GM19328 (cell line): ENCODE measurements around the gene DNM3.

Source experiments
- ATAC-seq: cut with Tn5 transposase; IDR thresholded peaks from one replicate; pipeline ENCODE4 v1.9.1; 2021; ENCODE audit warnings: mild to moderate bottlenecking, moderate library complexity; ENCODE audit not compliant: unreplicated experiment

The DNM3 gene

DNA sequence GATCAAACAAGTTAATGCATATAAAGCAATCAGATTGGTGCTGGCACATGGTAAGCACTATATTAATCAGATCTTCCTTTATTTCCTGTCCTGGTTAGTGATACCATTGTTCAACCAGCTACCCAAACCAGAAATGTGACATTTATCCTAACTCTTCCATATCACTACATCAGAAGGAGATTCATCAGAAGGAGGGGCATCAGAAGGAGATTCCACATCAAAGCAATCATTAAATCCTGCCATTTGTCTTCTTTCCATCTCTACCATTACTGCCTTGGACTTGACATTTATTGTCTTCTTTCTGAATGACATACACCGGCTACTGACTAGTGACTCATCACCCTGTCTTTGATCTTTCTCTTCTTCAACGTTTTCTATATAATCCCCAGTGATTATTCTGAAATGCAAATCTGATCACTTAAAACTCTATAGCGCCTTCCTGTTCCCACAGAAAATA lies 75.0 kb downstream of the DNM3 start:
- no peak for ATAC-seq

DNA sequence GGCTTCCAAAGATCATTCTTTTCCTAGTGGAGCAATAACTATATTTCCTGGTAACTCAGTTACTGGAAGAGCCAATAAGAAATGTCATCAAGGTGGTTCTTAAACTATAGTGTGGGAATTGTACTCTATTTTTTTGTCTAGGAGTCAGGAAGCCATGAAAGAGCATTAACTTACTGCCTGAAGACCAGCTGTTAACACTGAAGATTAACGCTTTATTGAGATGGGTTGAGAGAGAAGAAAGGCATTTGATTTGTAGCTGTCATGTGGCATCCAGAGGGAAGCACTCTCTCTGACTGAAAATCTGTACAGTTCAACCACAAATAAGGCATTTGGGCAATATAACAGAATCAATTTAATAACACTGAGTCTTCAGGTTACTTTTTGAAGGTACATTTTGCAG lies 76.0 kb downstream of the DNM3 start:
- no peak for ATAC-seq

GRCh38 chr1:171919891-171920887 lies 78.9 kb downstream of the DNM3 start:
- no peak for ATAC-seq

DNA sequence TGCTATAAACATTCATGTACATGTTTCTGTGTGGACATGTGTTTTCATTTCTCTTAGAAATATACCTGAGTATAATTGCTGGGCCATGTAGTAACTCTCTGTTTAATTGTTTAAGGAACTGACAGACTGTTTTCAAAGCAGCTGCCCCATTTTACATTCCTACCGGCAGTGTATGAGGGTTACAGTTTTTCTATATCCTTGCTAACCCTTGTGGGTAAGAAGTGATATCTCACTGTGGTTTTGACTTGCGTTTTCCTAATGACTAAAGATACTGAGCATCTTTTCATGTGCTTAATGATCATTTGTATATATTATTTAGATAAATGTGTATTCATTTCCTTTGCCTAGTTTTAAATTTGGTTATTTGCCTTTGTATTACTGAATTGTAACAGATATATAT lies 81.7 kb downstream of the DNM3 start:
- no peak for ATAC-seq

DNA sequence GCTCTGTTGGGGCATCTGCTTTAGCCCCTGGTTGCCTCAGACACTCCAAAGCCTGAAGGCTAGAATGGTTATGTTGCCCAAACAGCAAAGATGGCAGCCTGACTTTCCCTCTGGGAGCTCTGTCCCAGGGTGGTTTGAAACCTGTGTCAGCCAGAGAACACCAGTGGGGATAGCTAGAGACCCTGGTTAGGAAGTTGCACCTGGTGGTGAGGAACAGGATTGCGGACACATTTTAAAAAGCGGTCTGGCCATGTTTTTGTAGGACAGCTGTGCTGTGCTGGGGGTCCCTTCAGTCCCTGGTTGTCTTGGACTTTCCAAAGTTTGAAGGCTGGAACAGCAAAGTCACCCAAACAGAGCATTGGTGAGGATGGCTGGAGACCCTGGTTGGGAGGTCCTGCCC lies 87.8 kb downstream of the DNM3 start:
- ATAC-seq, result no peak

DNA sequence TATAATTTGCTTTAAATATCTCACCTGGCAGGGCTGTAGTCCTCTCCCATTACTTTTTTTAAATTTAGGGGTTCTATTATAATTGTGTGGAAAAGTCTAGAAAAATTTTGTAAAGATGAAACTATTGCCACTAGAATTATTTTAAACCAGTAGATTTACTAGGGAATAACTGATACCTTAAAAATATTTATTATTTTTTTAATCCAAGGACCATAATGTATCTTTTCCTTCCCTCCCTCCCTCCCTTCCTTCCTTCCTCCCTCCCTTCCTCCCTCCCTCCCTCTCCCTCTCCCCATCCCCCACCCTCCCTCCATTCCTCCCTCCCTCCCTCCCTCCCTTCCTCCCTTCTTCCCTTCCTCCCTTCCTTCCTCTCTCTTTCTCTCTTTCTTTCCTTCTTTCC lies 90.5 kb downstream of the DNM3 start:
- ATAC-seq, result no peak

- no peak for ATAC-seq
Measured at GRCh38 chr1:171934664-171935063, 93.4 kb downstream of the DNM3 start.

- no peak for ATAC-seq
Measured at GRCh38 chr1:171935086-171935485, 93.8 kb downstream of the DNM3 start.

GRCh38 chr1:171935664-171936063 lies 94.4 kb downstream of the DNM3 start:
- no peak for ATAC-seq

- no peak for ATAC-seq
Measured at GRCh38 chr1:171937938-171938337, 96.6 kb downstream of the DNM3 start.

DNA sequence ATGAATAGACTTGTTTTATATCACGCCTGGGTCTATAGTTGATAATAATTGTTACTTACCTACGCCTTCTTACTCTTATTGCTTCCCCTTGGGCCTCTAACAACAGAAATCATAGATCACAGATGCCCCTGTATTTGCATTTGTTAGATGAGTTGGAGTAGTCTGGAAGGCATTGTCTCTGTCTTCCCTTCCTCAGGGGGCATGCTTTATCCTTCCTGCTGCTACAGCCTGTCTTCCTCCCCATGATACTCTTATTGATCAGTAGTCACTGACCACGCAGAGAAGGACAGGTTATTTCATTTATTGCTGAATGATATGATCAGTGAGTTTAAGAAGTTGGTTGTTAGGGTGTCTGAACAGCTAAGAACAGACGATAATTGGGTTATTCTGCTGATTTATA lies 98.4 kb downstream of the DNM3 start:
- no peak for ATAC-seq

- ATAC-seq, result no peak
Measured at GRCh38 chr1:171940368-171940767, 99.1 kb downstream of the DNM3 start.

GRCh38 chr1:171941920-171942319 lies 100.6 kb downstream of the DNM3 start:
- ATAC-seq, result no peak

DNA sequence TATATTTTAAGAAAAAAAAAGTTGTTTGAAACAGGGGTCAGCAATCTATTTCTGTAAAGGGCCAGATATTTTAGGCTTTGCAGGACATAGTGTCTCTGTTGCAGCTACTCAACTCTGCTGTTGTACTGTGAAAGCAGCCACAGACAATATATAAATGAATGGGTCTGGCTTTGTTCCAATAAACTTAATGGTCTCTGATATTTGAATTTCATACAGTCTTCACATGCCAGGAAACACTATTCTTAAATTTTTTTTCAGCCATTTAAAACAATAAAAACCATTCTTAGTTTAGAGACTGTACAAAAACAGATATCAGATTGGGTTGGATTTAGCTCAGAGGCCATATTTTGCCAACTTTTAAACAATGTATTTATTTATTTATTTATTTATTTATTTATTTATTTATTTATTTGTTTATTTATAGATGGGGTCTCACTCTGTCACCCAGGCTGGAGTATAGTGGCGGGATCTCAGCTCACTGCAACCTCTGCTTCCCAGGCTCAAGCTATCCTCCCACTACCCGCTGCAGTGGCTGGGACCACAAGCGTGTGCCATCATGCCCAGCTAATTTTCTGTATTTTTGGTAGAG lies 102.8 kb downstream of the DNM3 start:
- ATAC-seq, result no peak

DNA sequence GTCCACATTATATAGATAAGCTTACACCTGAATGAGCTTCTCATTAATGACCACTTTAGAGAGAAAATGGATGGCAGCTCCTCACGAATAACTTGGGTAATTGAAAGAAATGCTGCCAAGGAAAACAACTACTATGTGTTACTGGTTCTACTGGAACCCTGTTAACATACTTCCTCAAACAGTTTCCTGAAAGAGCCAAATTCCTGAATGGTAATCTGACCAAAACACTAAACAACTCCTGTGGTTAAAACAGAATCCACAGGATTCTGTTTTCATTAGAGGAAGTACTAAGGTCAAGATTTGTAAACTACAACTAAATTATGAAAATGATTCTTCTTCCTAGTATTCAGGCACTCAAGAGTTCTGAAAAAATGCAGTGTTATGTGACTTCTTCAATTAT lies 107.2 kb downstream of the DNM3 start:
- ATAC-seq, result no peak

DNA sequence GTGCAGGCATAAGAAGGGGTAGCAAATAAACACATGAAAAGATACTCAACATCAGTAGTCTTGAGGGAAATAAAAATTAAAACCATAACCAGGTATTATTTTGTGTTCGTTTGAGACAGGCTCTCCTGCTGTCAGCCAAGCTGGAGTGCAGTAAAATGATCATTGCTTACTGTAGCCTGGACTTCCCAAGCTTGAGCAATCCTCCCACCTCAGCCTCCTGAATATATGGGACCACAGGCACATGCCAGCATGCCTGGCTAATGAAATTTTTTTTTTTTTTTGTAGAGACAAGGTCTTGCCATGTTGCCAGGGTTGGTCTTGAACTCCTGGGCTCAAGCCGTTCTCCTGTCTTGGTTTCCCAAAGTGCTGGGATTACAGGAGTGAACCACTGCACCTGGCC lies 108.0 kb downstream of the DNM3 start:
- no peak for ATAC-seq

- ATAC-seq, result no peak
Measured at GRCh38 chr1:171953835-171954234, 112.5 kb downstream of the DNM3 start.

- ATAC-seq, result no peak
Measured at GRCh38 chr1:171954361-171954760, 113.1 kb downstream of the DNM3 start.

GRCh38 chr1:171961861-171962260 lies 120.6 kb downstream of the DNM3 start:
- ATAC-seq, result no peak

DNA sequence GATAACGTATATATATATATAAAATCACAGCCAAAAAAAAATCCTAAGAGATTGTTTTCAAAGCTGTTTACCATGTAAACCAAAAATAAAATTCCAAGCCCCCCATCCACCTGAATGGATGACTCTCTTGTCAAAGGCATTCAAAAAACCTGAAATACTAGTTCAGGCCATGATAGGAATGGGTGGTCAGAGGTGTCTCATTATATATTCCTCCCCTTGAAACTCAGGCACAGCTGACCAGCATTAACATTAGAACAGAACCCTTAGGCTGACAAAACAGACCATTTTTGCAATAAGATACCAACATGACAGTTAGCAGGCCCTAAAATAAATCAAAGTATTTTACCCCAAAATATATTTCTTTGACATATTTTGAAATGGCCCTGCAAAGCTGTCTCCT lies 122.5 kb downstream of the DNM3 start:
- no peak for ATAC-seq

DNA sequence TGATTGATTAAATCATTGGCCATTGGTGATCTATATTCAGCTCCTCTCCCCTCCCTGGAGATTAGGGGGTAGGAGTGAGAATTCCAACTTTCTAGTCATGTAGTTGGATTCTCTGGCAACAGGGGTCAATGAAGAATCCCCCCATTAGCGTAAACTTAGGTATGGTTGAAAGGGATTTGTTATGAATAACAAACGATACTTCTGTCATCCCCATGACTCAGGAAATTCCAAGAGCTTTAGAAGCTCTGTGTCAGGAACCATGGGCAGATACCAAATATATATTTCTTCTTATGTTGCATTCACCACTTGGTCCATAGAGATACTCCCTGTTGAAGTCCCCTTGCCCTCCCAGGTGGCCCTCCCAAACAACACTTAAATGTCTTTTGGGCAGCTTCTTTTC lies 124.5 kb downstream of the DNM3 start:
- ATAC-seq, result no peak
